IPS-20b (cell line): ENCODE measurements around the gene MCUR1.
A peak's percentile ranks its signal among the peaks of the same experiment; 100 is the strongest.
"Not testable (repeated sequence)": the region's sequence is repeated elsewhere in the genome, so short reads cannot be mapped to it uniquely, and the experiment has no call there.

Source experiments
- H3K27ac ChIP-seq: one replicate; pipeline ENCODE4 v1.5.1; 2013; ENCODE audit warnings: low read length
- H3K27me3 ChIP-seq: 2 replicates; pipeline ENCODE4 v1.6.1; 2013; ENCODE audit warnings: mild to moderate bottlenecking, low read length, inconsistent platforms; ENCODE audit not compliant: insufficient read depth
- H3K36me3 ChIP-seq: 2 replicates; pipeline ENCODE4 v1.6.1; 2013; ENCODE audit warnings: low read depth, mild to moderate bottlenecking, inconsistent platforms, low read length, moderate library complexity; ENCODE audit not compliant: insufficient read depth
- H3K4me1 ChIP-seq: 2 replicates; pipeline ENCODE4 v1.6.1; 2013; ENCODE audit warnings: mild to moderate bottlenecking, control low read depth, inconsistent platforms, low read length, moderate library complexity; ENCODE audit not compliant: insufficient read depth
- H3K4me3 ChIP-seq: 2 replicates; pipeline ENCODE4 v1.5.1; 2013; ENCODE audit warnings: mild to moderate bottlenecking, low read length, inconsistent platforms
- H3K9ac ChIP-seq: 2 replicates; pipeline ENCODE4 v1.6.1; 2013; ENCODE audit warnings: low read depth, mild to moderate bottlenecking, inconsistent platforms, low read length, moderate library complexity
- H3K9me3 ChIP-seq: 2 replicates; pipeline ENCODE4 v1.6.1; 2013; ENCODE audit warnings: mild to moderate bottlenecking, low read depth, low read length, inconsistent platforms; ENCODE audit not compliant: insufficient read depth

Gene MCUR1

DNA sequence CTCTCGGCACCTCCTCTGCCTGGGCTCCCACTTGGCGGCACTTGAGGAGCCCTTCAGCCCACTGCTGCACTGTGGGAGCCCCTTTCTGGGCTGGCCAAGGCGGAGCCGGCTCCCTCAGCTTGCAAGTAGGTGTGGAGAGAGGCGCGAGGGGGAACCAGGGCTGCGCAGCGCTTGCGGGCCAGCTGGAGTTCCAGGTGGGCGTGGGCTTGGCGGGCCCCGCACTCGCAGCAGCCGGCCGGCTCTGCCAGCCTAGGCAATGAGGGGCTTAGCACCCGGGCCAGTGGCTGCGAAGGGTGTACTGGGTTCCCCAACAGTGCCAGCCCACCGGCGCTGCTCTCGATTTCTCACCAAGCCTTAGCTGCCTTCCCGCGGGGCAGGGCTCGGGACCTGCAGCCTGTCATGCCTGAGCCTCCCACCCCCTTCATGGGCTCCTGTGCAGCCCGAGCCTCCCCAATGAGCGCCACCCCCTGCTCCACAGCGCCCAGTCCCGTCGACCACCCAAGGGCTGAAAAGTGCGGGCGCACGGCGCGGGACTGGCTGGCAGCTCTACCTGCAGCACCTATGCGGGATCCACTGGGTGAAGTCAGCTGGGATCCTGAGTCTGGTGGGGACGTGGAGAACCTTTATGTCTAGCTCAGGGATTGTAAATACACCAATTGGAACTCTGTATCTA is 41.9 kb downstream of the MCUR1 start:
- not testable (repeated sequence) for H3K27me3 ChIP-seq, H3K36me3 ChIP-seq, H3K4me1 ChIP-seq, H3K9ac ChIP-seq, H3K9me3 ChIP-seq, H3K27ac ChIP-seq, H3K4me3 ChIP-seq

DNA sequence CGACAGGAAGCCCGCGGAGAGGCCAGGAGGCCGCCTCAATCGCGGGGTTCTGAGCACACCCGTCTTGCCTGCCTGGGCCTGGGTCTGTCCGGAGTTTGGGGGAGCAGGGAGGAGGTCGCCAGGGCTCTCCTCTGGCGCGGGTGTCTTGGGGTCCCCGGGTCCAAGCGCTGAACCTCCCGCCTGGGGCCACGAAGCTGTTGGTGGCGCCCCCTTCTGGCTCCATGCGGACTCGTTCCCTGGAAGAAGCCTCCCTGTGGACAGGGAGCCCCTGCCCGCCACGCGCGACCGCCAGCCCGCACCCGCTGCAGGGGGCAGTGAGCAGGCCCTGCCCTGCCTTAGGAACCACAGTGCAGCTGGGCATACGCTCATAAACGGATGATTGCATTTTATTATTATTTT is 44.7 kb downstream of the MCUR1 start:
- Histone ChIP-seq H3K27me3 (no peaks in the 10 kb centered on the region), H3K9ac (no peak overlapping the region), H3K27ac (no peak overlapping the region), H3K9me3 (no peaks in the 10 kb centered on the region), H3K4me1 (peaks cover 5% of the 10 kb centered on the region; the same call in 1 of the 2 replicates), H3K36me3 (no peaks in the 10 kb centered on the region), H3K4me3 (no peak overlapping the region)

DNA sequence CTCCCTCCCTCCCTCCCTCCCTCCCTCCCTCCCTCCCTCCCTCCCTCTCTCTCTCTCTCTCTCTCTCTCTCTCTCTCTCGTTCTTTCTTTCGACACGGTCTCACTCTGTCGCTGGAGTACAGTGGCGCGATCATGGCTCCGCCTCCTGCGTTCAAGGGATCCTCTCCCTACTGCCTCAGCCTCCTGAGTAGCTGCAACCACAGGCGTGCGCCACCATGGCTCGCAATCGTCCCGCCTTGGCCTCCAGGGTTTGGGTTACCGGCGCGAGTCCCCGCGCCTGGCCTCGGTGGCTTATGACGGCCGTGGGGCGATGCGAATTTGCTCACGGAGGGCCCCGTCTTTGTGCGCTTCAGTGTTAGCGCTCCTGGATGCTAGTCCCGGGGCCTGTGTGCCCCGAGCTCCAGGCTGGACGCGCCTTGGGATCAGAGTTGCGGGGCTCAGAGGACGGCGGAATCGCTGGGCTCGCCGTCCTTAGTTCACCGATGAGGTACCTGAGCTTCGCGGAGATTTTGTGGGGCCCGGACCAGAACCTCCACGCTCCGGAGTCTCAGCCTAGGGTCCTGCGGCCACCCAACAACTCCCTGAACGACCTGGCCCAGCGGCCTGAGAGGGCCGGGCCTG is 45.2 kb downstream of the MCUR1 start:
- no peaks in the 10 kb centered on the region for H3K27me3 ChIP-seq
- no peak overlapping the region for H3K27ac ChIP-seq
- no peaks in the 10 kb centered on the region for H3K36me3 ChIP-seq
- no peak overlapping the region for H3K4me3 ChIP-seq
- H3K9me3 ChIP-seq: no peaks in the 10 kb centered on the region
- no peak overlapping the region for H3K9ac ChIP-seq
- H3K4me1 ChIP-seq: peaks cover 5% of the 10 kb centered on the region; the same call in 1 of the 2 replicates

DNA sequence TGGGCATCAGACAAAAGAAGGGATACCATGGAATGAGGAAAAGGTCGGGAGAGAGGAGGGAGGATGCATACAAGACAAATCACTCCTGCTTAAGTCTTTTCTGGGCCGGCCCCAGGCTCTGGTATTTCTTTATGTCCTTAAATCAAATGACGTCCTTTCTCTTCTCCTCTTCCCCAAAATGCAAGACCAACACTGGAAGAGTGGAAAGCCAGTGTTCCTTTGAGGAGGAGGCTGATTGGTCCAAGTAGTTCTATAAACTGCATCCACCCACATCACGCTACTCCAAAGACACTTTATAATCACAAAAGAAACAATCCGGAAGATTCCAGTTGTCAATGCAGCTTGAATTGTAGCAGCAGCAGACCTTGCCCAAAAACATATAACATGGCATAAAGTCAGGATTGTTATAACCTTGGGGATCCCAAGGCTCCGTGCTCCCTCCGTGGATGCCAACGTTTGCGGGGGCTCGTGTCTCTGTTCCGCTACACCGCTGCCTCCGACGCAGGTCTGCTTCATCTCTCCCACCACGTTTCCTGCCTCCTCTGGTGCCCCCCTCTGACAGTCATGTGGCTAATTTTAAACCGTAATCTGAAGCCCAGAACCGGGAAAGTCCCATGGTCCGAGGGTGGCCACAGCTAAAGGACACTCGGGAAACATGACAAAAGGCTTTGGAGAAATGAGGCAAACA is 47.1 kb downstream of the MCUR1 start:
- H3K4me3 ChIP-seq: peak overlapping the region; percentile 1; the same call in 1 of the 2 replicates
- H3K36me3 ChIP-seq: no peaks in the 10 kb centered on the region
- peaks cover 5% of the 10 kb centered on the region; the same call in 1 of the 2 replicates for H3K4me1 ChIP-seq
- H3K27me3 ChIP-seq: no peaks in the 10 kb centered on the region
- no peak overlapping the region for H3K9ac ChIP-seq
- H3K9me3 ChIP-seq: no peaks in the 10 kb centered on the region
- H3K27ac ChIP-seq: no peak overlapping the region

DNA sequence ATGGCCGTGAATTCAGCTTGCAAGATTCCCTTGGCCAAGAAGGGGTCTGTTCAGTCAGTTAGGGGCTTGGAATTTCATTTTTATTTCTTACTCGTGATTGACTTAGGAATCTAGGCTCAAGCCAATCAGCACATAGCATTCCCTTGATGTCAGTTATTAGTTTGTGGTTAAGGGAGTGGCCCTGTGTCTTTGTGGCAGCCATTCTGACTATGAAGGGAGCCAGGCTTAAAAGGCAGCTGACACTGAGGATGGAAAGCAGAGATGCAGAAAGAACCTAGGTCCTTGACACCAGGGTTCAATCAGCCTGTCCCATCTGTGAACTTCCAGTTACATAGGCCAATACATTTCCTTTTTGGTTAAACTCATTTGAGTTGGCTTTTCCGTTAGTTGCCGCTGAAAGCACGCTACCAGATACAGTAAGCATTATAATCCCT is 48.1 kb downstream of the MCUR1 start:
- Histone ChIP-seq H3K4me3 (no peak overlapping the region), H3K9me3 (no peaks in the 10 kb centered on the region), H3K36me3 (no peaks in the 10 kb centered on the region), H3K27me3 (no peaks in the 10 kb centered on the region), H3K4me1 (peaks cover 5% of the 10 kb centered on the region; the same call in 1 of the 2 replicates), H3K9ac (no peak overlapping the region), H3K27ac (no peak overlapping the region)

DNA sequence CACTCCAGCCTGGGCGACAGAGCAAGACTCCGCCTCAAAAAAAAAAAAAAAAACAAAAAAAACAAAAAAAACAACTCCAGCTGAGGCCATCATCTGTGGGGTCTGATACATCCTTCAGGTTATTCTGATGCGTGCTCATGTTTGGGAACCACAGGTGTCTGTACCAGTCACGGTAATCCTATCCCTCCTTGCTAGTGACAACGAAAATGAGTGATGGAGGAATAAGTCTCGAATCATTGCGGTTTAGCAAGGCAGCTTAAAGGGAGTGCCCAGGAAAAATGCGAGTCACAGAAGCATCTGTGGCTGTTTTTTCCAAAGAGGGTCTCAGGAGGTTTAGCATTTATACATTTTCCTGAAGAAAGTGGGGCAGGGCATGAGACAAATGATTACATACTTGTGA is 48.8 kb downstream of the MCUR1 start:
- H3K4me1 ChIP-seq: peaks cover 5% of the 10 kb centered on the region; the same call in 1 of the 2 replicates

DNA sequence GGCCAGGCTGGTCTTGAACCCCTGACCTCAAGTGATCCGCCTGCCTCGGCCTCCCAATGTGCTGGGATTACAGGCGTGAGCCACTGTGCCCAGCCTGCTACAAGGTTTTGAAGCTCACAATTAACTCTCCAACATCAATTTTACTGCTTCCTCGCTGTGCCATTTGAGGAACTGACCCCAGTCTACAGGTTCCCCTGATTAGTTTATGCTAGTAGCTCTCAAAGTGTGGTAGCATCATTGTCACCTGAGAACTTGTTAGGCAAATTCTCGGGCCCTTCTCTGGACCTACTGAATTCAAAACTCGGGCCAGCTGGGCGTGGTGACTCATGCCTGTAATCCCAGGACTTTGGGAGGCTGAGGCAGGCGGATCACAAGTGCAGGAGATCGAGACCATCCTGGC is 49.4 kb downstream of the MCUR1 start:
- H3K27ac ChIP-seq: no peak overlapping the region
- peaks cover 5% of the 10 kb centered on the region; the same call in 1 of the 2 replicates for H3K4me1 ChIP-seq
- no peaks in the 10 kb centered on the region for H3K27me3 ChIP-seq
- no peak overlapping the region for H3K4me3 ChIP-seq
- H3K9ac ChIP-seq: no peak overlapping the region
- no peaks in the 10 kb centered on the region for H3K36me3 ChIP-seq
- H3K9me3 ChIP-seq: no peaks in the 10 kb centered on the region

More for the DNA sequence above, 48.8 kb downstream of the MCUR1 start:
- Histone ChIP-seq H3K9ac (no peak overlapping the region), H3K4me3 (no peak overlapping the region), H3K27ac (no peak overlapping the region), H3K27me3 (no peaks in the 10 kb centered on the region), H3K36me3 (no peaks in the 10 kb centered on the region), H3K9me3 (no peaks in the 10 kb centered on the region)

DNA sequence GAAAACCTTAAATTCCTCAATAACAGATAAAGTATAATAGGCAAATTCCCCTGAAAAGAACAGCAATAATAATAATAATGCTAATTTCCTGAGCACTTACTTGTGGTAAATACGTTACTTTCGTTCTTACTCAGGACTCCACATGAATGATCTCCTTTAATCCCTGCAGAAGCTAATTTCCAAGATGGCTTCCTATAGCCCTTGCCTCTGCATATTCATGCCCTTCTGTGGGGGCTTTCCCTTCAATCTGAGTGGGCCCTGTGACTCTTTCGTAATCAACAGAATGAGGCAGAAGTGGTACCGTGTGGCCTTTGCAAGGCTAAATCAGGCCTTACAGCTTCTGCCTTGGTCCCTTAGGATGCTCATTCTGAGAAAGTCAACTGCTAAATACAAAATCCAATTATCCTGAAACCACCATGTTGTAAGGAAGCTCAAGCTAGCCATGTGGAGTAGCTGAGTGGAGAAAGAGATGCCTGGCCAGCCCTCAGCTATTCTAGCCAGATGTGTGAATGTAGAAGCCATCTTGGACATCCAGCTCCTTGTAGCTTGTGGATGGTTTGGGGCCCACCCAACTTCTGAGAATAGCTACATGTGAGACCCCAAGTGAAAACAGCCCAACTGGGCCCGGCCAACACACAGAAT is 50.5 kb downstream of the MCUR1 start:
- Histone ChIP-seq H3K9ac (no peak overlapping the region), H3K36me3 (no peaks in the 10 kb centered on the region), H3K4me1 (peaks cover 5% of the 10 kb centered on the region; the same call in 1 of the 2 replicates), H3K4me3 (no peak overlapping the region), H3K27me3 (no peaks in the 10 kb centered on the region), H3K27ac (no peak overlapping the region), H3K9me3 (no peaks in the 10 kb centered on the region)

DNA sequence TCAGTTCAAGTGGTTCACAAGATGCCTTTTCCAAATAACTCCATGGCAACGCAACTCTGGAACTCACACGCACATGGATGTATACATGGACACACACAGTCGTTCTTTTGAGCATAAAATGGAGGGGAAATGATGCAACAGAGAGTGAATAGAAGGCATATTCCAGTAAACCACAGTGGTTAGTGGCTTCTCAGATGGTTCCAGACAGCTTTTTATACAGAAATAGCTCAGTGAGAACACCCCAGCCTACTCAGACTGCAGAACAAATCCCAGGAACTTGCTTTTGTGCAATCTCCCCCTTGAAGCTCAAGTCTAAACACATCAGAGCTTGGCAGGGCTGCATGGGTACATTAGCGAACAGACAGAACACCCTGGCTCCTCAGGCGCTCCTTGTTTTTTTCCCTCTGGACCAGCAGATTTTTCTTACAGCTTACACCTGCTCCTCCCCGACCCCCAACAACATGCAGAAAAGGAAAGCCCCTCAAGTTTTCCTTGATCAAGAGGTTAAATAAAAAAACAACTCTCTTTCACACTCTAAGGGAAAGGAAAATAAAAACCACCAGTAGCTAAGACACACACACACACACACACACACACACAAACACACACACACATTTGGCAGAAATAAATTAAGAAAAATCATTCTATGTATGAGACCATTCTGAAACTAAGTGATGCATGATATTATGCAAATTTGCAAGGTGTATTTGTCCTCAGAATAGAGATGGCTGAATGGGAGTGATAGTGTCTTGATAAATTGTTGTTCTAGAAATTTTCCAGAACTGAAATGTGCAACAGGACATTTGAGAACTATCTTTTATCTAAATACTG is 51.5 kb downstream of the MCUR1 start:
- Histone ChIP-seq H3K4me1 (peaks cover 5% of the 10 kb centered on the region; the same call in 1 of the 2 replicates), H3K9ac (no peak overlapping the region), H3K27ac (no peak overlapping the region), H3K9me3 (no peaks in the 10 kb centered on the region), H3K4me3 (no peak overlapping the region), H3K27me3 (no peaks in the 10 kb centered on the region), H3K36me3 (no peaks in the 10 kb centered on the region)

DNA sequence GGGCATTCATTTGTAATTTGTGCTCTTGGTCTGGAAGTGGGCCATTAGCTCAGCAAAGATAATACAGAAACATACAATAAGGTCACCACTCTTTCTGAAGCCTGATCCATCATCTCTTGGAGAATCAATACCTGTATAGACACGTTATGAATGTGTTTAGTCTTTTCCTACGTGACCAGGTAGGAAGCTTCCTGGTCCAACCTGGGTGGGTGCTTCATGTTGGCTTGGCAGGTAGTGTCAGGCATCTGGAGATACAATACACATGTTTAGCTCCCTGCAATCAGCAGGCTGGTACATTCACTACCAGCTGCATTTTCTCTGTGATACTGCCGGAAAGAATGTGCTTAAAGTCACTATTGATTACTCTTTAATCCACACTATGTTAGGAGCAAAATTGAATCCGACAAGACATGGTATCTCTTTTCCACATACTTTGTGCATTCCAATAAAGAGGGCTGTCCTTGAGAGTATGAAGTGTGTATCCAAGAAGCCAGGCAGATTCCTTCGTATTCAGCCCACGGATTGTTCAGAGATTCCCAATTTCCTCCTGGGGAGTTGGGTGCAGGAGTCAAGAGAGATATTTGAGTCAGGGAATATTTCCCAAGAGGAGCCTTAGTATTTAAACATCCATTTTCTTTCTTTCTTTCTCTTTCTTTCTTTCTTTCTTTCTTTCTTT is 52.9 kb downstream of the MCUR1 start:
- Histone ChIP-seq H3K9ac (no peak overlapping the region), H3K4me3 (no peak overlapping the region), H3K36me3 (no peaks in the 10 kb centered on the region), H3K27me3 (no peaks in the 10 kb centered on the region), H3K4me1 (no peaks in the 10 kb centered on the region), H3K27ac (no peak overlapping the region), H3K9me3 (no peaks in the 10 kb centered on the region)
